ENCODE results near the gene TTLL5. TPM values are rescaled to one million over a fixed set of nuclear protein-coding genes. Genes with fewer than 3 reads are reported as not detected.

Gene TTLL5
- polyA plus RNA-seq, 2 of the 4 experiments (the other 2 are of a cell fraction) = 18.8 to 23.7 TPM

GRCh38 chr14:75667099-75667765 is 6.2 kb downstream of the TTLL5 start:
- H3K27ac ChIP-seq = no peak overlapping the region
- H3K9me3 ChIP-seq = no peaks in the 10 kb centered on the region
- H3K4me3 ChIP-seq = no peak overlapping the region
- POLR2A ChIA-PET = no interaction called here
- DNase-seq (ENCODE audit: low read depth in 1 of 2, low spot score in 1 of 2) (no peak), ATAC-seq (no peak), FAIRE-seq (no peak)
- H3K4me1 ChIP-seq = peaks cover 3% of the 10 kb centered on the region; the same call in 1 of the 3 replicates
- H3K4me2 ChIP-seq = no peak overlapping the region
- CTCF ChIA-PET = interaction anchor here (0.6 to 3.0 kb wide), 7 partner anchors 13 to 1304 kb away, joined by 3 to 11 read pairs (median 4); no protein-coding TSS in a partner anchor
- TF ChIP-seq EHF (CRISPR knock-in tag; IDR thresholded peaks at IDR 0.05) = no peak
- TF ChIP-seq MYC (IDR thresholded peaks at IDR 0.05; ENCODE audit: borderline replicate concordance, low read length) = no peak
- TF ChIP-seq RCOR1 (IDR thresholded peaks at IDR 0.05; ENCODE audit: low read depth, low read length) = no peak
- no peak for TF ChIP-seq PHF8 (IDR thresholded peaks at IDR 0.05; ENCODE audit: borderline replicate concordance, low read depth)
- no peak for TF ChIP-seq HOXA7 (CRISPR knock-in tag; IDR thresholded peaks at IDR 0.05)
- TF ChIP-seq MAZ (IDR thresholded peaks at IDR 0.05; ENCODE audit: borderline replicate concordance, low read depth, low read length) = no peak
- TF ChIP-seq CEBPB (IDR thresholded peaks at IDR 0.05) = no peak
- TF ChIP-seq MAX (IDR thresholded peaks at IDR 0.05) = no peak
- no peak for TF ChIP-seq HES2 (IDR thresholded peaks at IDR 0.05)
- TF ChIP-seq TP53 (CRISPR knock-in tag; IDR thresholded peaks at IDR 0.05) = no peak
- no peak for TF ChIP-seq ESRRA (IDR thresholded peaks at IDR 0.05; ENCODE audit: borderline replicate concordance, low read length)
- no peak for TF ChIP-seq HOXB13 (CRISPR knock-in tag; IDR thresholded peaks at IDR 0.05; ENCODE audit: low read depth)
- no peak for TF ChIP-seq E2F6 (IDR thresholded peaks at IDR 0.05; ENCODE audit: borderline replicate concordance, low read depth)
- no peak for TF ChIP-seq CBX2 (IDR thresholded peaks at IDR 0.05; ENCODE audit: borderline replicate concordance, low read depth)
- no peak for TF ChIP-seq SREBF2 (IDR thresholded peaks at IDR 0.05)
- no peak for TF ChIP-seq NR3C1 (IDR thresholded peaks at IDR 0.05)
- no peak for TF ChIP-seq FOXS1 (CRISPR knock-in tag; IDR thresholded peaks at IDR 0.05)
- TF ChIP-seq KDM5A (IDR thresholded peaks at IDR 0.05) = no peak
- TF ChIP-seq FOSB (CRISPR knock-in tag; IDR thresholded peaks at IDR 0.05) = no peak
- 88% methylated on average over 2 of the region's 2 CpGs for WGBS (ENCODE audit: missing lambda C conversion rate)

GRCh38 chr14:75672605-75673192 is 11.7 kb downstream of the TTLL5 start:
- 63% methylated on average over 1 of the region's 1 CpG for WGBS (ENCODE audit: missing lambda C conversion rate)
- H3K4me1 ChIP-seq = no peaks in the 10 kb centered on the region
- DNase-seq (ENCODE audit: low read depth in 1 of 2, low spot score in 1 of 2) (no peak), FAIRE-seq (no peak), ATAC-seq (no peak)
- ChIA-PET CTCF (interaction anchor here (1.2 to 1.9 kb wide), 4 partner anchors 10 to 308 kb away, joined by 3 to 7 read pairs (median 4); no protein-coding TSS in a partner anchor), POLR2A (no interaction called here)
- H3K4me2 ChIP-seq = no peak overlapping the region
- TF ChIP-seq RFX5 (IDR thresholded peaks at IDR 0.05) = no peak
- TF ChIP-seq FOXS1 (CRISPR knock-in tag; IDR thresholded peaks at IDR 0.05) = no peak
- TF ChIP-seq NFE2L2 (conservative IDR thresholded peaks at IDR 0.05; ENCODE audit: low read length) = no peak
- no peak for TF ChIP-seq MAFK (IDR thresholded peaks at IDR 0.05; ENCODE audit: partially characterized antibody)
- no peak overlapping the region for H3K4me3 ChIP-seq
- no peaks in the 10 kb centered on the region for H3K9me3 ChIP-seq
- no peak overlapping the region for H3K27ac ChIP-seq

GRCh38 chr14:75673345-75674035 is 12.4 kb downstream of the TTLL5 start:
- DNase-seq (ENCODE audit: low read depth in 1 of 2, low spot score in 1 of 2) (no peak), FAIRE-seq (no peak), ATAC-seq (no peak)
- no peaks in the 10 kb centered on the region for H3K4me1 ChIP-seq
- H3K27ac ChIP-seq = no peak overlapping the region
- H3K9me3 ChIP-seq = no peaks in the 10 kb centered on the region
- CTCF ChIA-PET = interaction anchor here (0.6 to 1.9 kb wide), 5 partner anchors 9 to 234 kb away, joined by 3 to 7 read pairs (median 4); partner anchors contain the start of gene TTLL5
- 91% methylated on average over 4 of the region's 4 CpGs for WGBS (ENCODE audit: missing lambda C conversion rate)
- POLR2A ChIA-PET = no interaction called here
- no peak overlapping the region for H3K4me2 ChIP-seq
- H3K4me3 ChIP-seq = no peak overlapping the region
- TF ChIP-seq NPAS2 (CRISPR knock-in tag; IDR thresholded peaks at IDR 0.05; ENCODE audit: borderline replicate concordance) = no peak
- TF ChIP-seq BHLHE40 (IDR thresholded peaks at IDR 0.05; ENCODE audit: low read depth, low read length) = no peak
- no peak for TF ChIP-seq MYC (IDR thresholded peaks at IDR 0.05; ENCODE audit: borderline replicate concordance, low read length)
- no peak for TF ChIP-seq NR3C1 (IDR thresholded peaks at IDR 0.05)
- no peak for TF ChIP-seq PBX3 (IDR thresholded peaks at IDR 0.05)
- no peak for TF ChIP-seq PHF8 (IDR thresholded peaks at IDR 0.05; ENCODE audit: borderline replicate concordance, low read depth)
- TF ChIP-seq HES2 (IDR thresholded peaks at IDR 0.05) = no peak
- TF ChIP-seq SREBF2 (IDR thresholded peaks at IDR 0.05) = no peak
- TF ChIP-seq POLR2AphosphoS2 (conservative IDR thresholded peaks at IDR 0.05; ENCODE audit: low read length) = no peak
- TF ChIP-seq EHMT2 (IDR thresholded peaks at IDR 0.05; ENCODE audit: low read depth) = no peak
- TF ChIP-seq HEYL (CRISPR knock-in tag; IDR thresholded peaks at IDR 0.05) = no peak
- TF ChIP-seq ELK1 (IDR thresholded peaks at IDR 0.05; ENCODE audit: low read depth, low read length) = no peak
- TF ChIP-seq TFCP2L1 (CRISPR knock-in tag; IDR thresholded peaks at IDR 0.05) = no peak

All from A549 (cell line).